Prostate gland (tissue), 2 donors: ENCODE data around the gene MEIS2. TPM values are rescaled to one million over a fixed set of nuclear protein-coding genes. Genes with fewer than 3 reads are reported as not detected.

Experiments used
- DNase-seq: peaks from one replicate; pipeline ENCODE4 v3.0.0-alpha.2; 2019; ENCODE audit warnings: low spot score
- H3K27ac ChIP-seq, 2 donors: fragments of 200-600 bp; sonication (generic); 2 replicates each; pipeline ENCODE4 v1.5.1; 2017 to 2019
- H3K27me3 ChIP-seq: fragments of 200-600 bp; sonication (generic); replicated peaks from 2 replicates; pipeline ENCODE4 v1.5.1; 2019; ENCODE audit not compliant: insufficient read depth
- H3K36me3 ChIP-seq, 2 donors: fragments of 200-600 bp; sonication (generic); 1 replicate in 1 of 2; 2 replicates in 1 of 2; pipeline versions ENCODE4 v1.5.1 to v1.8.1; 2017 to 2019
- H3K4me1 ChIP-seq: fragments of 200-600 bp; sonication (generic); replicated peaks from 2 replicates; pipeline ENCODE4 v1.5.1; 2019
- H3K4me3 ChIP-seq, 2 donors: fragments of 200-600 bp; sonication (generic); 2 replicates each; pipeline ENCODE4 v1.5.1; 2017 to 2019
- H3K9me3 ChIP-seq: fragments of 200-600 bp; sonication (generic); 2 replicates; pipeline ENCODE4 v1.5.1; 2017
- CTCF ChIP-seq, 4 experiments: fragments of 200-600 bp in 2 of 4; fragments of 450-650 bp in 2 of 4; sonication (generic) in 2 of 4; IDR thresholded peaks; 1 replicate in 3 of 4; 2 replicates in 1 of 4; pipeline ENCODE4 v1.5.1; 2016 to 2019; ENCODE audit warnings: antibody characterized with exemption in 4 of 4, mild to moderate bottlenecking in 2 of 4, moderate library complexity in 2 of 4
- POLR2A ChIP-seq: fragments of 450-650 bp; IDR thresholded peaks from one replicate; pipeline ENCODE4 v1.6.1; 2016; ENCODE audit warnings: antibody characterized with exemption, mild to moderate bottlenecking
- POLR2AphosphoS5 ChIP-seq: sonication (generic); formaldehyde crosslinking; IDR thresholded peaks from one replicate; pipeline ENCODE4 v1.6.1; 2017; ENCODE audit warnings: antibody characterized with exemption
- WGBS: methylation state at CpG from one replicate; pipeline ENCODE4 v1.1.5; 2018; 5-methylcytosine and 5-hydroxymethylcytosine counted together
- intact Hi-C: fragments of 100-400 bp; cut with DNase I; formaldehyde crosslinking; loops from one replicate; pipeline ENCODE4 v1.14.2; 2022
- total RNA-seq, 2 donors: library from RNA; depleted of rRNA; stranded (reverse); fragments of >200 nt; gene quantifications; one replicate each; pipeline ENCODE4 v1.1.0, GENCODE V29; 2016

MEIS2 gene
- total RNA-seq, 2 donors from 2014 or later, result 53.4 to 73.2 TPM

- DNase-seq, result no peak
- TF ChIP-seq POLR2AphosphoS5 (no peak), CTCF (IDR thresholded peaks at IDR 0.05) (no peak), POLR2A (no peak)
- no peak overlapping the region for H3K27ac ChIP-seq
- intact Hi-C loops, result no loop called here
- no peaks in the 10 kb centered on the region for H3K27me3 ChIP-seq
- 39% methylated on average over 6 of the region's 6 CpGs for WGBS
- no peaks in the 10 kb centered on the region for H3K4me1 ChIP-seq
- no peak overlapping the region for H3K4me3 ChIP-seq
- peaks cover 0 to 3% of the 10 kb centered on the region in 2 donors for H3K36me3 ChIP-seq
- H3K9me3 ChIP-seq, result no peaks in the 10 kb centered on the region
Measured at GRCh38 chr15:36951731-36952247, 148.6 kb downstream of the MEIS2 start.

GRCh38 chr15:36950371-36950770 lies 150.0 kb downstream of the MEIS2 start:
- peaks cover 0 to 3% of the 10 kb centered on the region in 2 donors for H3K36me3 ChIP-seq
- intact Hi-C loops, result no loop called here
- H3K4me1 ChIP-seq, result no peaks in the 10 kb centered on the region
- DNase-seq, result no peak
- TF ChIP-seq POLR2A, result no peak
- no peaks in the 10 kb centered on the region for H3K27me3 ChIP-seq
- no peak overlapping the region for H3K4me3 ChIP-seq
- no peaks in the 10 kb centered on the region for H3K9me3 ChIP-seq
- H3K27ac ChIP-seq, result no peak overlapping the region
- 85% methylated on average over 4 of the region's 4 CpGs for whole genome bisulfite sequencing

GRCh38 chr15:36948982-36949381 lies 151.4 kb downstream of the MEIS2 start:
- Histone ChIP-seq H3K27ac (no peak overlapping the region), H3K27me3 (no peaks in the 10 kb centered on the region), H3K36me3 (peaks cover 0 to 3% of the 10 kb centered on the region in 2 donors), H3K4me1 (no peaks in the 10 kb centered on the region), H3K4me3 (no peak overlapping the region), H3K9me3 (no peaks in the 10 kb centered on the region)
- DNase-seq, result no peak
- TF ChIP-seq POLR2AphosphoS5, result no peak
- no peak for TF ChIP-seq CTCF (IDR thresholded peaks at IDR 0.05)
- TF ChIP-seq POLR2A, result no peak
- 70% methylated on average over 3 of the region's 3 CpGs for WGBS
- intact Hi-C loops, result no loop called here

- intact Hi-C loops, result no loop called here
- no peaks in the 10 kb centered on the region for H3K27me3 ChIP-seq
Measured at GRCh38 chr15:36947035-36947719, 153.2 kb downstream of the MEIS2 start.

GRCh38 chr15:36944442-36944841 lies 155.9 kb downstream of the MEIS2 start:
- no peaks in the 10 kb centered on the region for H3K4me1 ChIP-seq
- intact Hi-C loops, result no loop called here
- H3K9me3 ChIP-seq, result no peaks in the 10 kb centered on the region
- no peak for DNase-seq
- no peak for TF ChIP-seq POLR2AphosphoS5
- TF ChIP-seq CTCF (IDR thresholded peaks at IDR 0.05), result no peak
- no peak for TF ChIP-seq POLR2A
- peaks cover 0 to 3% of the 10 kb centered on the region in 2 donors for H3K36me3 ChIP-seq
- H3K27me3 ChIP-seq, result no peaks in the 10 kb centered on the region
- H3K4me3 ChIP-seq, result no peak overlapping the region
- no peak overlapping the region for H3K27ac ChIP-seq
- WGBS, result 50% methylated on average over 6 of the region's 6 CpGs

More at GRCh38 chr15:36947035-36947719, 153.2 kb downstream of the MEIS2 start:
- 55% methylated on average over 4 of the region's 4 CpGs for WGBS
- TF ChIP-seq POLR2AphosphoS5 (no peak), POLR2A (no peak), CTCF (IDR thresholded peaks at IDR 0.05) (no peak)
- Histone ChIP-seq H3K27ac (no peak overlapping the region), H3K4me1 (no peaks in the 10 kb centered on the region), H3K36me3 (peaks cover 0 to 3% of the 10 kb centered on the region in 2 donors), H3K4me3 (no peak overlapping the region), H3K9me3 (no peaks in the 10 kb centered on the region)
- DNase-seq, result no peak
